ENCODE measurements around the gene GAS5. TPM values are rescaled to one million over a fixed set of nuclear protein-coding genes. Genes with fewer than 3 reads are reported as not detected.

GAS5 gene
- total and polyA plus RNA-seq, 9 of the 15 experiments (the other 6 are each of a cell fraction or from before 2014, with no cell fraction given) = 565 to 1,860 (median 1,006) TPM

DNA sequence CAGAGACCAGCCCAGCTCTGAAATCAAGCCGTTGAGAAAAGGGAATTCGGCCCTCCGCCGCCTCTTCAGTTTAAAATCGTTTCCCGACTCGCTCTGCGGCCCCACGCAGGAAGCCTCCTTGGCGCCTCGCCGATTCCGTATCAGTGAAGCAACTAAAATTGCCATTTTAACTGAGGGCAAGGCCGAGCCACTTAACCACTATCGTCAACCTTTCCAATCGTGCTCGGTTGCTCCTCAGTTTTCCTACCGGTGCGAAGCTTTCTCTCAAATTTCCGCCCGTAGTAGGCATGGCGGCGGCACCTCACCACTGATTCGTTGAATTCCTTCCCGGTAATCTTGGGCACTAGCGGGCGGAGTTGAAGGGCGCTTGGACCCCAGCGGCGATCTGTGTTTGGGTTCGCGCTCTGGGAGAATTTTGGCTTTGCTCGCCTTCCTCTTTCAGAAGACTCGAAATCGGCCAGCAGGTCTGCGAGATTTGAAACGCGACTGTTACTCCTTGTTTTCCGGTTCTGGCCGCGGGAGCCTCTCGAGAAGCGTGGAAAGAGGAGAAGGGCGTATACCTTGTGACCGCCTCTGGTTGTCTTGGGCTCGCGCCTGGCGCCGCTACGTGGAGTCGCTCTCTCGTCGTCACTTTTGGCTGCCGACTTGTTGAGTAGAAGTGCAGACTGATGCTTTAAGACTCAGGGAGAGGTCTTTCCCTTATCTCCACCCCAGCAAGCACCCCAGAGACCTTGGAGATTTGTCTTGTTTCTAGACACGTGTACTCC is 43.3 kb downstream of the GAS5 start, which contains the start of the genes CENPL and DARS2 (continued):
- TF ChIP-seq, protein P1, sequence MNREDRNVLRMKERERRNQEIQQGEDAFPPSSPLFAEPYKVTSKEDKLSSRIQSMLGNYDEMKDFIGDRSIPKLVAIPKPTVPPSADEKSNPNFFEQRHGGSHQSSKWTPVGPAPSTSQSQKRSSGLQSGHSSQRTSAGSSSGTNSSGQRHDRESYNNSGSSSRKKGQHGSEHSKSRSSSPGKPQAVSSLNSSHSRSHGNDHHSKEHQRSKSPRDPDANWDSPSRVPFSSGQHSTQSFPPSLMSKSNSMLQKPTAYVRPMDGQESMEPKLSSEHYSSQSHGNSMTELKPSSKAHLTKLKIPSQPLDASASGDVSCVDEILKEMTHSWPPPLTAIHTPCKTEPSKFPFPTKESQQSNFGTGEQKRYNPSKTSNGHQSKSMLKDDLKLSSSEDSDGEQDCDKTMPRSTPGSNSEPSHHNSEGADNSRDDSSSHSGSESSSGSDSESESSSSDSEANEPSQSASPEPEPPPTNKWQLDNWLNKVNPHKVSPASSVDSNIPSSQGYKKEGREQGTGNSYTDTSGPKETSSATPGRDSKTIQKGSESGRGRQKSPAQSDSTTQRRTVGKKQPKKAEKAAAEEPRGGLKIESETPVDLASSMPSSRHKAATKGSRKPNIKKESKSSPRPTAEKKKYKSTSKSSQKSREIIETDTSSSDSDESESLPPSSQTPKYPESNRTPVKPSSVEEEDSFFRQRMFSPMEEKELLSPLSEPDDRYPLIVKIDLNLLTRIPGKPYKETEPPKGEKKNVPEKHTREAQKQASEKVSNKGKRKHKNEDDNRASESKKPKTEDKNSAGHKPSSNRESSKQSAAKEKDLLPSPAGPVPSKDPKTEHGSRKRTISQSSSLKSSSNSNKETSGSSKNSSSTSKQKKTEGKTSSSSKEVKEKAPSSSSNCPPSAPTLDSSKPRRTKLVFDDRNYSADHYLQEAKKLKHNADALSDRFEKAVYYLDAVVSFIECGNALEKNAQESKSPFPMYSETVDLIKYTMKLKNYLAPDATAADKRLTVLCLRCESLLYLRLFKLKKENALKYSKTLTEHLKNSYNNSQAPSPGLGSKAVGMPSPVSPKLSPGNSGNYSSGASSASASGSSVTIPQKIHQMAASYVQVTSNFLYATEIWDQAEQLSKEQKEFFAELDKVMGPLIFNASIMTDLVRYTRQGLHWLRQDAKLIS (CRISPR knock-in tag; IDR thresholded peaks at IDR 0.05) = peak; percentile 74
- TF ChIP-seq KAT8 (IDR thresholded peaks at IDR 0.05; ENCODE audit: low read depth) (no peak), ZBED1 (IDR thresholded peaks at IDR 0.05) (peak; percentile 55; the same call in 1 of the 2 replicates), NFRKB (IDR thresholded peaks at IDR 0.05; ENCODE audit: low read depth) (peak; percentile 97), ZFP36 (IDR thresholded peaks at IDR 0.05; ENCODE audit: low read depth, low read length, partially characterized antibody) (peak; percentile 25), PHF21A (IDR thresholded peaks at IDR 0.05; ENCODE audit: borderline replicate concordance, low read depth) (no peak), MYC (IDR thresholded peaks at IDR 0.05; ENCODE audit: low read depth, low read length) (peak; percentile 94), MYC (CRISPR knock-in tag; IDR thresholded peaks at IDR 0.05; ENCODE audit: borderline replicate concordance, low read depth) (peak; percentile 8; the same call in 1 of the 2 replicates), HDAC3 (IDR thresholded peaks at IDR 0.05; ENCODE audit: borderline replicate concordance, partially characterized antibody) (peak; percentile 17), MAZ (CRISPR knock-in tag; conservative IDR thresholded peaks at IDR 0.05 in 1 of 2, IDR thresholded peaks at IDR 0.05 in 1 of 2) (peak; percentile 16 to 60), NR2C2 (CRISPR knock-in tag; IDR thresholded peaks at IDR 0.05) (peak; percentile 79), NR2C2 (tag; IDR thresholded peaks at IDR 0.05) (peak; percentile 97), RBM22 (IDR thresholded peaks at IDR 0.05; ENCODE audit: low read depth, low read length, poor library complexity, severe bottlenecking) (no peak), ZNF431 (CRISPR knock-in tag; IDR thresholded peaks at IDR 0.05) (peak; percentile 60; the same call in 1 of the 2 replicates), FOXK2 (conservative IDR thresholded peaks at IDR 0.05 in 1 of 2, IDR thresholded peaks at IDR 0.05 in 1 of 2; ENCODE audit: low read depth in 2 of 2) (peak; percentile 88 to 92)
- TF ChIP-seq, protein P2, sequence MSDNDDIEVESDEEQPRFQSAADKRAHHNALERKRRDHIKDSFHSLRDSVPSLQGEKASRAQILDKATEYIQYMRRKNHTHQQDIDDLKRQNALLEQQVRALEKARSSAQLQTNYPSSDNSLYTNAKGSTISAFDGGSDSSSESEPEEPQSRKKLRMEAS (CRISPR knock-in tag; IDR thresholded peaks at IDR 0.05) = peak; percentile 41; the same call in 1 of the 2 replicates
- TF ChIP-seq, protein P3, sequence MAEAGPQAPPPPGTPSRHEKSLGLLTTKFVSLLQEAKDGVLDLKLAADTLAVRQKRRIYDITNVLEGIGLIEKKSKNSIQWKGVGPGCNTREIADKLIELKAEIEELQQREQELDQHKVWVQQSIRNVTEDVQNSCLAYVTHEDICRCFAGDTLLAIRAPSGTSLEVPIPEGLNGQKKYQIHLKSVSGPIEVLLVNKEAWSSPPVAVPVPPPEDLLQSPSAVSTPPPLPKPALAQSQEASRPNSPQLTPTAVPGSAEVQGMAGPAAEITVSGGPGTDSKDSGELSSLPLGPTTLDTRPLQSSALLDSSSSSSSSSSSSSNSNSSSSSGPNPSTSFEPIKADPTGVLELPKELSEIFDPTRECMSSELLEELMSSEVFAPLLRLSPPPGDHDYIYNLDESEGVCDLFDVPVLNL (CRISPR knock-in tag; IDR thresholded peaks at IDR 0.05; ENCODE audit: low read depth) = peak; percentile 96
- TF ChIP-seq, protein P4, sequence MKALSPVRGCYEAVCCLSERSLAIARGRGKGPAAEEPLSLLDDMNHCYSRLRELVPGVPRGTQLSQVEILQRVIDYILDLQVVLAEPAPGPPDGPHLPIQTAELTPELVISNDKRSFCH (CRISPR knock-in tag; IDR thresholded peaks at IDR 0.05) = no peak
- TF ChIP-seq, protein P4 (tag; IDR thresholded peaks at IDR 0.05) = peak; percentile 61; the same call in 1 of the 2 replicates
- TF ChIP-seq, protein P5, sequence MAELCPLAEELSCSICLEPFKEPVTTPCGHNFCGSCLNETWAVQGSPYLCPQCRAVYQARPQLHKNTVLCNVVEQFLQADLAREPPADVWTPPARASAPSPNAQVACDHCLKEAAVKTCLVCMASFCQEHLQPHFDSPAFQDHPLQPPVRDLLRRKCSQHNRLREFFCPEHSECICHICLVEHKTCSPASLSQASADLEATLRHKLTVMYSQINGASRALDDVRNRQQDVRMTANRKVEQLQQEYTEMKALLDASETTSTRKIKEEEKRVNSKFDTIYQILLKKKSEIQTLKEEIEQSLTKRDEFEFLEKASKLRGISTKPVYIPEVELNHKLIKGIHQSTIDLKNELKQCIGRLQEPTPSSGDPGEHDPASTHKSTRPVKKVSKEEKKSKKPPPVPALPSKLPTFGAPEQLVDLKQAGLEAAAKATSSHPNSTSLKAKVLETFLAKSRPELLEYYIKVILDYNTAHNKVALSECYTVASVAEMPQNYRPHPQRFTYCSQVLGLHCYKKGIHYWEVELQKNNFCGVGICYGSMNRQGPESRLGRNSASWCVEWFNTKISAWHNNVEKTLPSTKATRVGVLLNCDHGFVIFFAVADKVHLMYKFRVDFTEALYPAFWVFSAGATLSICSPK (IDR thresholded peaks at IDR 0.05; ENCODE audit: borderline replicate concordance) = no peak
